Uterus (tissue), 4 donors: ENCODE measurements around the gene AHCYL2. TPM values are rescaled to one million over a fixed set of nuclear protein-coding genes. Genes with fewer than 3 reads are reported as not detected.

Experiments used
- DNase-seq, 2 donors: peaks; one replicate each; pipeline ENCODE4 v3.0.0-alpha.2; 2019 to 2020
- H3K27ac ChIP-seq, 2 donors: fragments of 200-600 bp; sonication (generic); 1 replicate in 1 of 2; 2 replicates in 1 of 2; pipeline ENCODE4 v1.5.1; 2016 to 2018
- H3K27me3 ChIP-seq, 2 donors: fragments of 200-600 bp; sonication (generic); one replicate each; pipeline ENCODE4 v1.5.1; 2018 to 2019; ENCODE audit warnings: control low read depth in 1 of 2
- H3K36me3 ChIP-seq, 2 donors: fragments of 200-600 bp; sonication (generic); one replicate each; pipeline ENCODE4 v1.5.1; 2019; ENCODE audit warnings: control low read depth in 1 of 2
- H3K4me1 ChIP-seq, 2 donors: fragments of 200-600 bp; sonication (generic); one replicate each; pipeline ENCODE4 v1.5.1; 2018 to 2019; ENCODE audit warnings: control low read depth in 1 of 2
- H3K4me3 ChIP-seq, 2 donors: fragments of 200-600 bp; sonication (generic); 1 replicate in 1 of 2; 2 replicates in 1 of 2; pipeline ENCODE4 v1.5.1; 2018 to 2019; ENCODE audit warnings: mild to moderate bottlenecking in 1 of 2
- H3K9me3 ChIP-seq, 2 donors: fragments of 200-600 bp; sonication (generic); one replicate each; pipeline ENCODE4 v1.5.1; 2019; ENCODE audit warnings: control low read depth in 1 of 2
- POLR2A ChIP-seq, 2 donors: fragments of 450-650 bp; IDR thresholded peaks; one replicate each; pipeline ENCODE4 v1.6.1; 2016; ENCODE audit warnings: antibody characterized with exemption in 2 of 2, mild to moderate bottlenecking in 1 of 2, moderate library complexity in 1 of 2
- intact Hi-C: fragments of 100-400 bp; cut with DNase I; formaldehyde crosslinking; loops from one replicate; pipeline ENCODE4 v1.15.1; 2023; ENCODE audit warnings: low total_unique reads
- total RNA-seq, 4 donors: library from RNA; depleted of rRNA in 3 of 4; stranded (reverse); fragments of >200 nt in 3 of 4; gene quantifications; one replicate each; pipeline versions ENCODE4 v1.1.0 to v1.2.4, GENCODE V29; 2014 to 2023
- TF ChIP-seq, protein P1 (sequence below), 4 experiments: fragments of 200-600 bp in 2 of 4; fragments of 450-650 bp in 2 of 4; sonication (generic) in 2 of 4; IDR thresholded peaks; one replicate each; pipeline ENCODE4 v1.5.1; 2016 to 2019; ENCODE audit warnings: antibody characterized with exemption in 4 of 4, mild to moderate bottlenecking in 2 of 4, moderate library complexity in 1 of 4
- donor health status: DM: yes; HTN: yes; CAD: no.

The AHCYL2 gene
- total RNA-seq, 4 donors from 2014 or later = 5.6 to 29.2 (median 23.7) TPM

DNA sequence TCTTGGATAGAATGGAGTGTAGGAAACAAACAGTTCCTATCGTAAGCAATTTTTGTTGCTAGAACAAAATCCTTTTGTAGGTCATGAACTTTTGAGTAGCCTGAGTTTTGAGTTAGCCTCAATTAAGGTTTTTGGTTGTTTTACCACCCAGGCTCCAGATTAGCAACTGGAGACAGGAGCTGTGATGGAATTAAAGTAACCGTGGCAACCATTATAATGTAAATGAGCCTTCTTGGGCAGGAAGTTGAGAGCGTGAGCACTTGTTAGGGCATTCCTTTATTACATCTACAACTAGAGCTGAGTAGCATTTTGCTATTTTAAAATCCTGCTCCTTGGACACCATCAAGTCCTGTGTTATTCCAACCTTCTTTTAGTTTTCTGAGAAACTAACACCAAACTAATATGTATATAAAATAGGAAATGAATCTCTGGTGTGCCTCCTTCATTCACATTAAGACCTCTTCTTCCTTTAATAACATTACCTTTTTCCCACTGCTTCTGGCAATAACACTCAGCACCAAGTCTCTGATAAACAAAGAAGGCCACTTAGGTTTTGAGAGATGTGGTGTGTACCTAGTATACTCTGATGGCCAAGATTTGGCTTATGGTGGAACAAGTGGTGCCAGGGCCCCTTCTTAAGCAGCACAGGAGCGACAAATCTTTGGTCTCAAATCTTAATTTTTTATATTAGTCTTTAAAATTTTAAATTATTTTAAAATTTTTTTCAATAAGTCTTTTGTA is 34.0 kb downstream of the AHCYL2 start:
- TF ChIP-seq POLR2A (IDR thresholded peaks at IDR 0.05) = no peak
- TF ChIP-seq, protein P1, sequence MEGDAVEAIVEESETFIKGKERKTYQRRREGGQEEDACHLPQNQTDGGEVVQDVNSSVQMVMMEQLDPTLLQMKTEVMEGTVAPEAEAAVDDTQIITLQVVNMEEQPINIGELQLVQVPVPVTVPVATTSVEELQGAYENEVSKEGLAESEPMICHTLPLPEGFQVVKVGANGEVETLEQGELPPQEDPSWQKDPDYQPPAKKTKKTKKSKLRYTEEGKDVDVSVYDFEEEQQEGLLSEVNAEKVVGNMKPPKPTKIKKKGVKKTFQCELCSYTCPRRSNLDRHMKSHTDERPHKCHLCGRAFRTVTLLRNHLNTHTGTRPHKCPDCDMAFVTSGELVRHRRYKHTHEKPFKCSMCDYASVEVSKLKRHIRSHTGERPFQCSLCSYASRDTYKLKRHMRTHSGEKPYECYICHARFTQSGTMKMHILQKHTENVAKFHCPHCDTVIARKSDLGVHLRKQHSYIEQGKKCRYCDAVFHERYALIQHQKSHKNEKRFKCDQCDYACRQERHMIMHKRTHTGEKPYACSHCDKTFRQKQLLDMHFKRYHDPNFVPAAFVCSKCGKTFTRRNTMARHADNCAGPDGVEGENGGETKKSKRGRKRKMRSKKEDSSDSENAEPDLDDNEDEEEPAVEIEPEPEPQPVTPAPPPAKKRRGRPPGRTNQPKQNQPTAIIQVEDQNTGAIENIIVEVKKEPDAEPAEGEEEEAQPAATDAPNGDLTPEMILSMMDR (IDR thresholded peaks at IDR 0.05) = no peak
- no peak overlapping the region for H3K27ac ChIP-seq
- H3K9me3 ChIP-seq = no peaks in the 10 kb centered on the region
- H3K4me1 ChIP-seq = no peaks in the 10 kb centered on the region
- DNase-seq = no peak
- intact Hi-C loops = no loop called here
- H3K27me3 ChIP-seq = no peaks in the 10 kb centered on the region
- H3K36me3 ChIP-seq = no peaks in the 10 kb centered on the region
- H3K4me3 ChIP-seq = no peak overlapping the region

DNA sequence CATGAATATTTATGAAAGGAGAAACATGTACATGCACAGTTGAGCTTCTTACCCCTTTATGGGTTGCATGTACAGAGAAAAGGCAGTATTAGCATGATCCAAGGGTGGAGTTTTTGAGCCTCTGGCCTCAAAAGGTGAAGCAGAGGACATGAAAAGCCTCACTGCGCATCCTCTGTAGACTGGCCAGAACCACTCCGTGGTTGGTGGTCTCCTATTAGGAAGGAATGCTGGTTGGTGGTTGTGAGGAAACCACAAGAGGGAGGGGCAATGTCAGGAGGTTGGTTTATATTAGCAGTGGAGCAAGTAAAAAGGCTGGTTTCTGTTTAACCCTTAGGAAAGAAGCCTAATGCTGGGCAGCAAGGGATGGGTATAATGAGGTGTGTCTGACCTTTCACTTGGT is 37.5 kb downstream of the AHCYL2 start:
- intact Hi-C loops = no loop called here
- Histone ChIP-seq H3K36me3 (no peaks in the 10 kb centered on the region), H3K27ac (no peak overlapping the region), H3K9me3 (no peaks in the 10 kb centered on the region), H3K4me3 (no peak overlapping the region), H3K4me1 (no peaks in the 10 kb centered on the region), H3K27me3 (no peaks in the 10 kb centered on the region)
- DNase-seq = no peak
- TF ChIP-seq POLR2A (IDR thresholded peaks at IDR 0.05) = no peak
- TF ChIP-seq, protein P1 (IDR thresholded peaks at IDR 0.05) = no peak

DNA sequence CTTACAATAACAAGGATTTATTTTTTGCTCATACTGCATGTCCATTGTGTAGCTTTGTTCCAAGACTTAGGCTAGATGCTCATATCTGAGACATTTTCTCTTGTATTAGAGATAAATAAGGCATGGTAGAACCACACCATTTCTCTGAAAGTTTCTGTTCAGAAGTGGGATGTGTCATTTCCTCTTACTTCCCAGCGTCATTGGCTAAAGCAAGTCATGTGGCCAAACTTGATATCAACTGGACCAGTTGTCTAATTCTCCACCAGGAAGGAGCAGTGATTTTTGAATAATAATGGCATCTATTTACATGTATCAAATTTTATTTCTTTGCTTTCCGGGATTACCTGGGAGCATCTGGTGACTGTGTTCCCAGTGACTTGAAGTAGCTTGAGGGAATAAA is 38.3 kb downstream of the AHCYL2 start:
- no peak for TF ChIP-seq POLR2A (IDR thresholded peaks at IDR 0.05)
- TF ChIP-seq, protein P1 (IDR thresholded peaks at IDR 0.05) = no peak
- Histone ChIP-seq H3K27me3 (no peaks in the 10 kb centered on the region), H3K36me3 (no peaks in the 10 kb centered on the region), H3K4me1 (no peaks in the 10 kb centered on the region), H3K4me3 (no peak overlapping the region), H3K27ac (no peak overlapping the region), H3K9me3 (no peaks in the 10 kb centered on the region)
- DNase-seq = no peak
- intact Hi-C loops = no loop called here

DNA sequence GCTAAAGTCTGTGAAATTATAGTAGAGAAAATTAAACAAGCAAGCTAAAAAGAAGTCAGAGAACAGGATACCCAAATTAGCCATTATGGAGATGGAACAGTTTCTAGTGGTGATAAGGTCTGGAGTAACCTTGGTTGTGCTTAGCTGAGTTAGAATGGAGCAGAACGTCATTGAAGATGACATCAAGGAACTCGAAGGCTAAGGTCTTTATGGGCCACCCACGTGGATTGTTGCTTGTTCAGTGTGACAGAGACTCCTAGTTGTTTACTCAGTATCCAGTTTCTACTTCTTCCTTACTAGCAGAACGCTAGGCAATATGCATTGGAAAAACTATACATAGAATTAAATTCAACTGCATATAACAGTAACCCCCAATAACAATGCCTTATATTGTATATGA is 39.7 kb downstream of the AHCYL2 start:
- no peaks in the 10 kb centered on the region for H3K4me1 ChIP-seq
- no peaks in the 10 kb centered on the region for H3K27me3 ChIP-seq
- no peaks in the 10 kb centered on the region for H3K36me3 ChIP-seq
- TF ChIP-seq, protein P1 (IDR thresholded peaks at IDR 0.05) = no peak
- TF ChIP-seq POLR2A (IDR thresholded peaks at IDR 0.05) = no peak
- intact Hi-C loops = no loop called here
- no peak overlapping the region for H3K27ac ChIP-seq
- H3K4me3 ChIP-seq = no peak overlapping the region
- no peaks in the 10 kb centered on the region for H3K9me3 ChIP-seq
- DNase-seq = no peak

DNA sequence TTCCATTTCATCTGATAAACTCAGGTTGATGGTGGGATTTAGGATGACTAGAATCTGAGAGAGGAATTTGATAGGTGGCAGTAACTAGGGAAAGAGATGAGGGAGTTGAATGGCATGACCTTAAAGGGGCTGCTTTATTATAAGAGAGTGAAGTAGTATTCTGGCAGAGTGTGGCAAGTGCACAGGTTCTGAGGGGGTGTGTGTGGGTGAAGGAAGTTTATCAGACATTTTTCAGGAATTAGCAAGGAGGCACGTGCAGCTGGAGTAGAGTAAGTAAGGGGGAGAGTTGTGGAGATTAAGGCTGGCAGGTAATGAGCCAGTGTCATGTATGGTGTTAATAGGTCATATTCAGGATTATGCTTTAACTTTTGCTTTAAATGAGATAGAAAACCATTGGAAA is 40.5 kb downstream of the AHCYL2 start:
- H3K27me3 ChIP-seq = no peaks in the 10 kb centered on the region
- TF ChIP-seq, protein P1 (IDR thresholded peaks at IDR 0.05) = no peak
- no peak for TF ChIP-seq POLR2A (IDR thresholded peaks at IDR 0.05)
- H3K36me3 ChIP-seq = no peaks in the 10 kb centered on the region
- H3K4me1 ChIP-seq = no peaks in the 10 kb centered on the region
- no peak overlapping the region for H3K27ac ChIP-seq
- intact Hi-C loops = no loop called here
- DNase-seq = no peak
- H3K4me3 ChIP-seq = no peak overlapping the region
- no peaks in the 10 kb centered on the region for H3K9me3 ChIP-seq
